Measurements from ENCODE around the gene PCK2. TPM values are rescaled to one million over a fixed set of nuclear protein-coding genes. Genes with fewer than 3 reads are reported as not detected.
A peak's percentile ranks its signal among the peaks of the same experiment; 100 is the strongest.

Gene PCK2
- total RNA-seq, 6 experiments from 2014 or later = 19.9 to 27.6 (median 24.0) TPM

- no peaks in the 10 kb centered on the region for H3K27me3 Mint-ChIP-seq (ENCODE audit: insufficient read depth)
- TF ChIP-seq CTCF (IDR thresholded peaks at IDR 0.05) = no peak
- H3K4me3 Mint-ChIP-seq = no peak overlapping the region
- no peaks in the 10 kb centered on the region for H3K9me3 Mint-ChIP-seq
- peak overlapping the region; percentile 17 for H3K27ac Mint-ChIP-seq
- H3K4me1 Mint-ChIP-seq (ENCODE audit: low read depth) = peaks cover 33% of the 10 kb centered on the region
- peaks cover 17% of the 10 kb centered on the region for H3K36me3 Mint-ChIP-seq (ENCODE audit: low read depth)
- no peak for DNase-seq
These were observed 14.3 kb downstream of the PCK2 start for GRCh38 chr14:24108336-24108874.

GRCh38 chr14:24110060-24110459 lies 15.9 kb downstream of the PCK2 start:
- Mint-ChIP-seq H3K27ac (no peak overlapping the region), H3K36me3 (ENCODE audit: low read depth) (peaks cover 2% of the 10 kb centered on the region), H3K4me3 (no peak overlapping the region), H3K27me3 (ENCODE audit: insufficient read depth) (no peaks in the 10 kb centered on the region; the same call in 1 of the 2 replicates), H3K9me3 (no peaks in the 10 kb centered on the region), H3K4me1 (ENCODE audit: low read depth) (peaks cover 33% of the 10 kb centered on the region)
- no peak for TF ChIP-seq CTCF (IDR thresholded peaks at IDR 0.05)
- DNase-seq = no peak

GRCh38 chr14:24110523-24110922 lies 16.4 kb downstream of the PCK2 start:
- H3K9me3 Mint-ChIP-seq = no peaks in the 10 kb centered on the region
- no peaks in the 10 kb centered on the region; the same call in 1 of the 2 replicates for H3K27me3 Mint-ChIP-seq (ENCODE audit: insufficient read depth)
- no peak for TF ChIP-seq CTCF (IDR thresholded peaks at IDR 0.05)
- no peak overlapping the region for H3K27ac Mint-ChIP-seq
- no peak overlapping the region for H3K4me3 Mint-ChIP-seq
- no peaks in the 10 kb centered on the region for H3K36me3 Mint-ChIP-seq (ENCODE audit: low read depth)
- DNase-seq = no peak
- peaks cover 38% of the 10 kb centered on the region for H3K4me1 Mint-ChIP-seq (ENCODE audit: low read depth)

GRCh38 chr14:24113379-24113800 lies 19.3 kb downstream of the PCK2 start:
- H3K4me1 Mint-ChIP-seq (ENCODE audit: low read depth) = peaks cover 25% of the 10 kb centered on the region
- H3K36me3 Mint-ChIP-seq (ENCODE audit: low read depth) = 0 out of 2 replicates have a peak, but pooled peaks cover 6% of the 10 kb centered on the region
- TF ChIP-seq CTCF (IDR thresholded peaks at IDR 0.05) = no peak
- DNase-seq = no peak
- H3K4me3 Mint-ChIP-seq = peak overlapping the region; percentile 97
- no peaks in the 10 kb centered on the region; the same call in 1 of the 2 replicates for H3K27me3 Mint-ChIP-seq (ENCODE audit: insufficient read depth)
- H3K27ac Mint-ChIP-seq = peak overlapping the region; percentile 99
- H3K9me3 Mint-ChIP-seq = no peaks in the 10 kb centered on the region

- Mint-ChIP-seq H3K4me3 (peak overlapping the region; percentile 97), H3K36me3 (ENCODE audit: low read depth) (0 out of 2 replicates have a peak, but pooled peaks cover 6% of the 10 kb centered on the region), H3K9me3 (no peaks in the 10 kb centered on the region), H3K4me1 (ENCODE audit: low read depth) (peaks cover 19% of the 10 kb centered on the region), H3K27me3 (ENCODE audit: insufficient read depth) (no peaks in the 10 kb centered on the region; the same call in 1 of the 2 replicates), H3K27ac (peak overlapping the region; percentile 99)
- no peak for TF ChIP-seq CTCF (IDR thresholded peaks at IDR 0.05)
- peak; percentile 93 for DNase-seq
These were observed 19.9 kb downstream of the PCK2 start for GRCh38 chr14:24113801-24114531.
